CD14-positive monocyte (primary cell): Measurements from ENCODE around the gene TRA2B. TPM values are rescaled to one million over a fixed set of nuclear protein-coding genes. Genes with fewer than 3 reads are reported as not detected.

Experiments used
- DNase-seq, 3 donors: peaks; one replicate each; pipeline ENCODE4 v3.0.0-alpha.2; 2011 to 2022
- H2AFZ ChIP-seq: 2 replicates; pipeline ENCODE4 v1.6.0; 2012; ENCODE audit warnings: mild to moderate bottlenecking, low read depth, low read length, inconsistent platforms; ENCODE audit not compliant: insufficient read depth, poor library complexity, severe bottlenecking
- H3K27ac ChIP-seq, 2 donors: 1 replicate in 1 of 2; 2 replicates in 1 of 2; pipeline ENCODE4 v1.5.1; 2012 to 2013; ENCODE audit warnings: low read length in 2 of 2, control low read depth in 1 of 2, inconsistent platforms in 1 of 2, low read depth in 1 of 2, mild to moderate bottlenecking in 1 of 2
- H3K27me3 ChIP-seq, 2 donors: one replicate each; pipeline versions ENCODE4 v1.6.0 to v1.6.1; 2011 to 2013; ENCODE audit warnings: low read length in 2 of 2; ENCODE audit not compliant: control insufficient read depth in 2 of 2, insufficient read depth in 2 of 2
- H3K36me3 ChIP-seq, 2 donors: replicated peaks in 1 of 2; 1 replicate in 1 of 2; 2 replicates in 1 of 2; pipeline versions ENCODE4 v1.5.1 to v1.6.1; 2012 to 2013; ENCODE audit warnings: low read length in 2 of 2, control low read depth in 1 of 2, inconsistent platforms in 1 of 2, mild to moderate bottlenecking in 1 of 2; ENCODE audit not compliant: insufficient read depth in 2 of 2, control insufficient read depth in 1 of 2
- H3K4me1 ChIP-seq, 2 donors: 1 replicate in 1 of 2; 2 replicates in 1 of 2; pipeline versions ENCODE4 v1.5.1 to v1.6.1; 2012 to 2013; ENCODE audit warnings: low read length in 2 of 2, control low read depth in 1 of 2, inconsistent platforms in 1 of 2, mild to moderate bottlenecking in 1 of 2, moderate library complexity in 1 of 2; ENCODE audit not compliant: insufficient read depth in 2 of 2, control insufficient read depth in 1 of 2
- H3K4me2 ChIP-seq: replicated peaks from 2 replicates; pipeline ENCODE3; 2012; ENCODE audit warnings: low read length, moderate library complexity, mild to moderate bottlenecking; ENCODE audit not compliant: poor library complexity, severe bottlenecking; ENCODE audit errors: extremely low read depth
- H3K4me3 ChIP-seq, 3 experiments: fragments of 200-600 bp in 1 of 3; sonication (generic) in 1 of 3; replicated peaks in 1 of 3; 1 replicate in 2 of 3; 2 replicates in 1 of 3; pipeline ENCODE4 v1.5.1; 2011 to 2013; ENCODE audit warnings: low read length in 3 of 3, mild to moderate bottlenecking in 3 of 3, control low read depth in 2 of 3, low read depth in 2 of 3, inconsistent platforms in 1 of 3, moderate library complexity in 1 of 3
- H3K79me2 ChIP-seq: 2 replicates; pipeline ENCODE4 v1.6.0; 2012; ENCODE audit warnings: mild to moderate bottlenecking, control low read depth, inconsistent platforms, low read length, moderate library complexity; ENCODE audit not compliant: insufficient read depth
- H3K9ac ChIP-seq: 2 replicates; pipeline ENCODE4 v1.6.0; 2017; ENCODE audit warnings: low read length, mild to moderate bottlenecking; ENCODE audit not compliant: insufficient read depth, poor library complexity, severe bottlenecking
- H3K9me3 ChIP-seq, 2 donors: replicated peaks in 1 of 2; 1 replicate in 1 of 2; 2 replicates in 1 of 2; pipeline versions ENCODE4 v1.5.1 to v1.6.1; 2012 to 2013; ENCODE audit warnings: low read length in 2 of 2, control low read depth in 1 of 2; ENCODE audit not compliant: control insufficient read depth in 1 of 2, insufficient read depth in 1 of 2
- H4K20me1 ChIP-seq: 2 replicates; pipeline ENCODE4 v1.6.0; 2012; ENCODE audit warnings: mild to moderate bottlenecking, low read length, control low read depth, moderate library complexity; ENCODE audit not compliant: insufficient read depth
- H3K27ac Mint-ChIP-seq, 7 donors: one replicate each; pipeline ENCODE4 v1.8.0; 2020; ENCODE audit warnings: mild to moderate bottlenecking in 7 of 7, mixed read lengths in 7 of 7, moderate library complexity in 6 of 7, inconsistent platforms in 2 of 7
- H3K27me3 Mint-ChIP-seq, 3 donors: one replicate each; pipeline ENCODE4 v1.8.0; 2021 to 2022; ENCODE audit warnings: low read depth in 3 of 3, mild to moderate bottlenecking in 3 of 3, mixed read lengths in 3 of 3, moderate library complexity in 3 of 3, inconsistent platforms in 1 of 3
- H3K36me3 Mint-ChIP-seq, 2 donors: one replicate each; pipeline ENCODE4 v1.8.0; 2020; ENCODE audit warnings: mixed read lengths in 2 of 2, inconsistent platforms in 1 of 2, mild to moderate bottlenecking in 1 of 2
- H3K4me1 Mint-ChIP-seq: one replicate; pipeline ENCODE4 v1.8.0; 2020; ENCODE audit warnings: mild to moderate bottlenecking, mixed read lengths
- H3K4me3 Mint-ChIP-seq, 2 donors: one replicate each; pipeline ENCODE4 v1.8.0; 2020; ENCODE audit warnings: mild to moderate bottlenecking in 2 of 2, mixed read lengths in 2 of 2, moderate library complexity in 1 of 2
- H3K9me3 Mint-ChIP-seq, 7 donors: one replicate each; pipeline ENCODE4 v1.8.0; 2020 to 2022; ENCODE audit warnings: mixed read lengths in 7 of 7, mild to moderate bottlenecking in 6 of 7, moderate library complexity in 6 of 7, inconsistent platforms in 2 of 7
- WGBS: methylation state at CpG from one replicate; pipeline ENCODE4 v1.1.5; 2013; ENCODE audit warnings: missing lambda C conversion rate; ENCODE audit not compliant: insufficient coverage; 5-methylcytosine and 5-hydroxymethylcytosine counted together
- intact Hi-C, 2 donors: fragments of 100-400 bp; cut with micrococcal nuclease; formaldehyde crosslinking; loops; one replicate each; pipeline versions ENCODE4 v1.15.0 to v1.15.1; 2023
- polyA plus RNA-seq, 3 donors: library from polyadenylated mRNA; depleted of rRNA in 1 of 3; unstranded in 2 of 3; stranded (reverse) in 1 of 3; fragments of 300-500 nt in 2 of 3; fragments of >200 nt in 1 of 3; fragmentation: Illumina TruSeq in 2 of 3; gene quantifications; 1 replicate in 2 of 3; 2 replicates in 1 of 3; pipeline ENCODE4 v1.2.3, GENCODE V29; 2012 to 2021
- TF ChIP-seq, protein P1 (sequence below): fragments of 200-600 bp; IDR thresholded peaks from one replicate; pipeline ENCODE4 v1.8.0; 2022; ENCODE audit warnings: antibody characterized with exemption, mild to moderate bottlenecking

The TRA2B gene
- polyA plus RNA-seq, 3 donors: 99.9 to 507 (median 121) TPM

- Histone ChIP-seq H3K4me2 (peak overlapping the region; percentile 90), H3K36me3 (peaks cover 6 to 18% of the 10 kb centered on the region in 2 donors), H3K9ac (no peak overlapping the region), H2AFZ (no peak overlapping the region), H3K4me3 (peak overlapping the region; percentile 76 to 100 (median 99)), H3K27ac (peak overlapping the region in 1 of 2 donors; percentile 18), H3K79me2 (peaks cover 92% of the 10 kb centered on the region), H3K27me3 (no peaks in the 10 kb centered on the region), H4K20me1 (peaks cover 92% of the 10 kb centered on the region), H3K4me1 (peaks cover 61 to 71% of the 10 kb centered on the region in 2 donors), H3K9me3 (no peaks in the 10 kb centered on the region)
- intact Hi-C loops: loop anchor here (10.0 kb wide), 2 partner anchors 109 to 851 kb away; partner anchors contain the start of genes EIF4A2 (in 1 of the 2) and IGF2BP2 (in 1 of the 2)
- Mint-ChIP-seq H3K27me3 (peaks cover 0 to 1% (median 0%) of the 10 kb centered on the region in 3 donors), H3K27ac (peak overlapping the region in 4 of 7 donors; percentile 25 to 100 (median 62)), H3K4me3 (peak overlapping the region; percentile 100), H3K36me3 (peaks cover 21 to 40% of the 10 kb centered on the region in 2 donors), H3K9me3 (peaks cover 0 to 5% (median 2%) of the 10 kb centered on the region in 7 donors), H3K4me1 (peaks cover 69% of the 10 kb centered on the region)
- no peak for DNase-seq
- TF ChIP-seq, protein P1, sequence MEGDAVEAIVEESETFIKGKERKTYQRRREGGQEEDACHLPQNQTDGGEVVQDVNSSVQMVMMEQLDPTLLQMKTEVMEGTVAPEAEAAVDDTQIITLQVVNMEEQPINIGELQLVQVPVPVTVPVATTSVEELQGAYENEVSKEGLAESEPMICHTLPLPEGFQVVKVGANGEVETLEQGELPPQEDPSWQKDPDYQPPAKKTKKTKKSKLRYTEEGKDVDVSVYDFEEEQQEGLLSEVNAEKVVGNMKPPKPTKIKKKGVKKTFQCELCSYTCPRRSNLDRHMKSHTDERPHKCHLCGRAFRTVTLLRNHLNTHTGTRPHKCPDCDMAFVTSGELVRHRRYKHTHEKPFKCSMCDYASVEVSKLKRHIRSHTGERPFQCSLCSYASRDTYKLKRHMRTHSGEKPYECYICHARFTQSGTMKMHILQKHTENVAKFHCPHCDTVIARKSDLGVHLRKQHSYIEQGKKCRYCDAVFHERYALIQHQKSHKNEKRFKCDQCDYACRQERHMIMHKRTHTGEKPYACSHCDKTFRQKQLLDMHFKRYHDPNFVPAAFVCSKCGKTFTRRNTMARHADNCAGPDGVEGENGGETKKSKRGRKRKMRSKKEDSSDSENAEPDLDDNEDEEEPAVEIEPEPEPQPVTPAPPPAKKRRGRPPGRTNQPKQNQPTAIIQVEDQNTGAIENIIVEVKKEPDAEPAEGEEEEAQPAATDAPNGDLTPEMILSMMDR: no peak
These were observed 4.2 kb downstream of the TRA2B start for GRCh38 chr3:185933374-185934173.

GRCh38 chr3:185931777-185932612, 5.8 kb downstream of the TRA2B start:
- Histone ChIP-seq H2AFZ (no peak overlapping the region), H3K4me1 (peaks cover 70 to 82% of the 10 kb centered on the region in 2 donors), H3K9me3 (no peaks in the 10 kb centered on the region), H3K4me2 (peak overlapping the region; percentile 90), H4K20me1 (peaks cover 100% of the 10 kb centered on the region), H3K79me2 (peaks cover 100% of the 10 kb centered on the region), H3K36me3 (peaks cover 11 to 27% of the 10 kb centered on the region in 2 donors), H3K9ac (no peak overlapping the region), H3K4me3 (peak overlapping the region in 2 of 3 experiments; percentile 76 to 99), H3K27ac (peak overlapping the region in 1 of 2 donors; percentile 69), H3K27me3 (no peaks in the 10 kb centered on the region)
- TF ChIP-seq, protein P1: no peak
- Mint-ChIP-seq H3K36me3 (peaks cover 30 to 46% of the 10 kb centered on the region in 2 donors), H3K4me1 (peaks cover 81% of the 10 kb centered on the region), H3K27me3 (no peaks in the 10 kb centered on the region), H3K4me3 (peak overlapping the region; percentile 54 to 87), H3K9me3 (peaks cover 0 to 2% (median 0%) of the 10 kb centered on the region in 7 donors), H3K27ac (peak overlapping the region; percentile 80 to 91 (median 87))
- DNase-seq: peak in 1 of 3 donors; percentile 26
- WGBS: no CpG with 5 or more reads among the region's 8 CpGs
- intact Hi-C loops: loop anchor here (10.0 kb wide), 2 partner anchors 107 to 853 kb away; partner anchors contain the start of genes EIF4A2 (in 1 of the 2) and IGF2BP2 (in 1 of the 2)
